ENCODE results near the gene CDPF1.

Gene CDPF1

GRCh38 chr22:46198274-46198673 lies 51.8 kb downstream of the CDPF1 start:
- Mint-ChIP-seq H3K9me3 (no peaks in the 10 kb centered on the region), H3K4me3 (no peak overlapping the region), H3K27ac (no peak overlapping the region), H3K27me3 (ENCODE audit: low read depth) (no peaks in the 10 kb centered on the region), H3K4me1 (no peaks in the 10 kb centered on the region), H3K36me3 (ENCODE audit: low read depth) (peaks cover 23% of the 10 kb centered on the region)
- no peak for TF ChIP-seq CTCF (IDR thresholded peaks at IDR 0.05; ENCODE audit: unreplicated experiment in 3 of 3)

GRCh38 chr22:46196278-46196677 lies 53.8 kb downstream of the CDPF1 start:
- Mint-ChIP-seq H3K9me3 (no peaks in the 10 kb centered on the region), H3K4me1 (no peaks in the 10 kb centered on the region), H3K36me3 (ENCODE audit: low read depth) (peaks cover 13% of the 10 kb centered on the region), H3K4me3 (no peak overlapping the region), H3K27ac (no peak overlapping the region), H3K27me3 (ENCODE audit: low read depth) (no peaks in the 10 kb centered on the region)
- TF ChIP-seq CTCF (IDR thresholded peaks at IDR 0.05; ENCODE audit: unreplicated experiment in 3 of 3): no peak

GRCh38 chr22:46195487-46196165 lies 54.5 kb downstream of the CDPF1 start:
- H3K4me3 Mint-ChIP-seq: no peak overlapping the region
- H3K4me1 Mint-ChIP-seq: no peaks in the 10 kb centered on the region
- no peaks in the 10 kb centered on the region for H3K9me3 Mint-ChIP-seq
- H3K27me3 Mint-ChIP-seq (ENCODE audit: low read depth): no peaks in the 10 kb centered on the region
- peaks cover 10% of the 10 kb centered on the region for H3K36me3 Mint-ChIP-seq (ENCODE audit: low read depth)
- no peak overlapping the region for H3K27ac Mint-ChIP-seq
- no peak for TF ChIP-seq CTCF (IDR thresholded peaks at IDR 0.05; ENCODE audit: unreplicated experiment in 3 of 3)
